K562 (cell line): ENCODE data around the gene ANTKMT. TPM values are rescaled to one million over a fixed set of nuclear protein-coding genes. Genes with fewer than 3 reads are reported as not detected.

Experiments
- ARID2 ChIP-seq: fragments of 450-650 bp; IDR thresholded peaks from 2 replicates; pipeline ENCODE4 v1.6.1; 2017; ENCODE audit warnings: antibody characterized with exemption, mild to moderate bottlenecking
- CAMTA2 ChIP-seq: fragments of 250-450 bp; sonication (Bioruptor Pico); conservative IDR thresholded peaks from 2 replicates; pipeline ENCODE4 v1.5.1; 2022
- SNIP1 ChIP-seq: fragments of 450-650 bp; IDR thresholded peaks from 2 replicates; pipeline ENCODE4 v1.7.1; 2017; ENCODE audit warnings: low read depth, mild to moderate bottlenecking
- TRIM28 ChIP-seq: fragments of 450-650 bp; IDR thresholded peaks from 2 replicates; pipeline ENCODE4 v1.6.1; 2017
- polyA plus RNA-seq, 8 experiments: library from polyadenylated mRNA; depleted of rRNA in 4 of 8; stranded (reverse) in 5 of 8; unstranded in 3 of 8; fragments of >200 nt; fragmentation: Nextera tagmentation in 2 of 8; fragmentation: Illumina TruSeq in 1 of 8; extraction: Ambion mirVana in 2 of 8; extraction: Trizol in 1 of 8; gene quantifications; 2 replicates each; pipeline versions ENCODE4 v1.2.1 to v1.2.3, GENCODE V29; 2011 to 2014; ENCODE audit warnings: inconsistent platforms in 1 of 8, missing spikeins in 1 of 8
- total RNA-seq, 7 experiments: library from RNA; depleted of rRNA in 6 of 7; stranded (reverse); fragments of >200 nt in 6 of 7; fragmentation: Illumina TruSeq in 2 of 7; extraction: Trizol in 2 of 7; gene quantifications; 2 replicates each; pipeline versions ENCODE4 v1.2.1 to v1.2.3, GENCODE V29; 2011 to 2021; ENCODE audit warnings: low replicate concordance in 1 of 7
- TF ChIP-seq, protein P1 (sequence below): fragments of 450-650 bp; formaldehyde crosslinking; IDR thresholded peaks from 2 replicates; pipeline ENCODE4 v1.4.0; 2020; ENCODE audit warnings: mild to moderate bottlenecking, moderate library complexity
- TF ChIP-seq, protein P2 (sequence below): fragments of 250-450 bp; sonication (Bioruptor Pico); IDR thresholded peaks from 2 replicates; pipeline ENCODE4 v1.4.0; 2020; ENCODE audit warnings: mild to moderate bottlenecking, moderate library complexity, borderline replicate concordance

Gene ANTKMT
- total and polyA plus RNA-seq, 9 of the 15 experiments (the other 6 are each of a cell fraction or from before 2014, with no cell fraction given): 0.58 to 217 (median 19.1) TPM

DNA sequence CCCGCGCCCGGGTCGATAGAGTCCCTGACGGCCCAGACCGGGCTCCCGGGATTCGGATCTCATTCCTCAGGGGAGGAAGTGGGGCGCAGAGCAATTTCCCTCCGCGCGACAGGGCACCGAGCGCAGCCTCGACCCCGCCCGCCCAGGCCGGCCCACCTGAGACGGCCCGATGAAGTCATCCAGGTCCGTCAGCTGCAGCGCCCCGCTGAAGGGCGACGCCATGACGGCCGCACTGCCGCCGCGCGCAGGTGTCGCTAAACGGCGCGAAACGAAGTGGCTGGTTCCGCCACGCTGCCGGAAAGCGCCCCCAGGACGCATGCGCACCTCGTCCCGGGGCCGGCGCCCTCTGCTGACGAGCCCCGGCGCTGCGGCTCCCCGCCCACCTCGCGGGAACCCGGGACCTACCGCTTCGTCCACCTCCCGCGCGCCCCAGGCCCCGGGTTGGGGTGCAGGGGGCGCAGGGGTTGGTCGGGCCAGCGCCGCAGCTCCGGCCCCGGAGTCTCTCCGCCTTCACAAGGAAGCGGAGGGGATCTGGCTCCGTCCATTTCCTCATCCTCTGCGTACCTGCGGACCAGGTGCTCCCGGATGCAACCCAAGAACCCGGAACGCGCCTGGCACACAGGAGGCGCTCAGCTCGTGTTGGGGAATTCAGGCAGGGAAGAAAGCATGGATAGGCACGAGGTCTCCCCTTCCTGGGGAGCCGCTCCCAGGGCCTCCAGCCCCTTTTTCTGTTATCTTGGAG lies 20.0 kb downstream of the ANTKMT start, which contains the start of gene CIAO3 (continued):
- TF ChIP-seq CAMTA2: no peak
- TF ChIP-seq, protein P1, sequence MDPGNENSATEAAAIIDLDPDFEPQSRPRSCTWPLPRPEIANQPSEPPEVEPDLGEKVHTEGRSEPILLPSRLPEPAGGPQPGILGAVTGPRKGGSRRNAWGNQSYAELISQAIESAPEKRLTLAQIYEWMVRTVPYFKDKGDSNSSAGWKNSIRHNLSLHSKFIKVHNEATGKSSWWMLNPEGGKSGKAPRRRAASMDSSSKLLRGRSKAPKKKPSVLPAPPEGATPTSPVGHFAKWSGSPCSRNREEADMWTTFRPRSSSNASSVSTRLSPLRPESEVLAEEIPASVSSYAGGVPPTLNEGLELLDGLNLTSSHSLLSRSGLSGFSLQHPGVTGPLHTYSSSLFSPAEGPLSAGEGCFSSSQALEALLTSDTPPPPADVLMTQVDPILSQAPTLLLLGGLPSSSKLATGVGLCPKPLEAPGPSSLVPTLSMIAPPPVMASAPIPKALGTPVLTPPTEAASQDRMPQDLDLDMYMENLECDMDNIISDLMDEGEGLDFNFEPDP (CRISPR knock-in tag): no peak
- TF ChIP-seq TRIM28: no peak
- TF ChIP-seq, protein P2, sequence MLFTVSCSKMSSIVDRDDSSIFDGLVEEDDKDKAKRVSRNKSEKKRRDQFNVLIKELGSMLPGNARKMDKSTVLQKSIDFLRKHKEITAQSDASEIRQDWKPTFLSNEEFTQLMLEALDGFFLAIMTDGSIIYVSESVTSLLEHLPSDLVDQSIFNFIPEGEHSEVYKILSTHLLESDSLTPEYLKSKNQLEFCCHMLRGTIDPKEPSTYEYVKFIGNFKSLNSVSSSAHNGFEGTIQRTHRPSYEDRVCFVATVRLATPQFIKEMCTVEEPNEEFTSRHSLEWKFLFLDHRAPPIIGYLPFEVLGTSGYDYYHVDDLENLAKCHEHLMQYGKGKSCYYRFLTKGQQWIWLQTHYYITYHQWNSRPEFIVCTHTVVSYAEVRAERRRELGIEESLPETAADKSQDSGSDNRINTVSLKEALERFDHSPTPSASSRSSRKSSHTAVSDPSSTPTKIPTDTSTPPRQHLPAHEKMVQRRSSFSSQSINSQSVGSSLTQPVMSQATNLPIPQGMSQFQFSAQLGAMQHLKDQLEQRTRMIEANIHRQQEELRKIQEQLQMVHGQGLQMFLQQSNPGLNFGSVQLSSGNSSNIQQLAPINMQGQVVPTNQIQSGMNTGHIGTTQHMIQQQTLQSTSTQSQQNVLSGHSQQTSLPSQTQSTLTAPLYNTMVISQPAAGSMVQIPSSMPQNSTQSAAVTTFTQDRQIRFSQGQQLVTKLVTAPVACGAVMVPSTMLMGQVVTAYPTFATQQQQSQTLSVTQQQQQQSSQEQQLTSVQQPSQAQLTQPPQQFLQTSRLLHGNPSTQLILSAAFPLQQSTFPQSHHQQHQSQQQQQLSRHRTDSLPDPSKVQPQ (CRISPR knock-in tag): no peak
- no peak for TF ChIP-seq SNIP1
- TF ChIP-seq ARID2: no peak
- TF ChIP-seq, all 486 proteins: peak for 148
